ENCODE results near the gene USP10.
A peak's percentile ranks its signal among the peaks of the same experiment; 100 is the strongest.

Gene USP10, protein sequence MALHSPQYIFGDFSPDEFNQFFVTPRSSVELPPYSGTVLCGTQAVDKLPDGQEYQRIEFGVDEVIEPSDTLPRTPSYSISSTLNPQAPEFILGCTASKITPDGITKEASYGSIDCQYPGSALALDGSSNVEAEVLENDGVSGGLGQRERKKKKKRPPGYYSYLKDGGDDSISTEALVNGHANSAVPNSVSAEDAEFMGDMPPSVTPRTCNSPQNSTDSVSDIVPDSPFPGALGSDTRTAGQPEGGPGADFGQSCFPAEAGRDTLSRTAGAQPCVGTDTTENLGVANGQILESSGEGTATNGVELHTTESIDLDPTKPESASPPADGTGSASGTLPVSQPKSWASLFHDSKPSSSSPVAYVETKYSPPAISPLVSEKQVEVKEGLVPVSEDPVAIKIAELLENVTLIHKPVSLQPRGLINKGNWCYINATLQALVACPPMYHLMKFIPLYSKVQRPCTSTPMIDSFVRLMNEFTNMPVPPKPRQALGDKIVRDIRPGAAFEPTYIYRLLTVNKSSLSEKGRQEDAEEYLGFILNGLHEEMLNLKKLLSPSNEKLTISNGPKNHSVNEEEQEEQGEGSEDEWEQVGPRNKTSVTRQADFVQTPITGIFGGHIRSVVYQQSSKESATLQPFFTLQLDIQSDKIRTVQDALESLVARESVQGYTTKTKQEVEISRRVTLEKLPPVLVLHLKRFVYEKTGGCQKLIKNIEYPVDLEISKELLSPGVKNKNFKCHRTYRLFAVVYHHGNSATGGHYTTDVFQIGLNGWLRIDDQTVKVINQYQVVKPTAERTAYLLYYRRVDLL

DNA sequence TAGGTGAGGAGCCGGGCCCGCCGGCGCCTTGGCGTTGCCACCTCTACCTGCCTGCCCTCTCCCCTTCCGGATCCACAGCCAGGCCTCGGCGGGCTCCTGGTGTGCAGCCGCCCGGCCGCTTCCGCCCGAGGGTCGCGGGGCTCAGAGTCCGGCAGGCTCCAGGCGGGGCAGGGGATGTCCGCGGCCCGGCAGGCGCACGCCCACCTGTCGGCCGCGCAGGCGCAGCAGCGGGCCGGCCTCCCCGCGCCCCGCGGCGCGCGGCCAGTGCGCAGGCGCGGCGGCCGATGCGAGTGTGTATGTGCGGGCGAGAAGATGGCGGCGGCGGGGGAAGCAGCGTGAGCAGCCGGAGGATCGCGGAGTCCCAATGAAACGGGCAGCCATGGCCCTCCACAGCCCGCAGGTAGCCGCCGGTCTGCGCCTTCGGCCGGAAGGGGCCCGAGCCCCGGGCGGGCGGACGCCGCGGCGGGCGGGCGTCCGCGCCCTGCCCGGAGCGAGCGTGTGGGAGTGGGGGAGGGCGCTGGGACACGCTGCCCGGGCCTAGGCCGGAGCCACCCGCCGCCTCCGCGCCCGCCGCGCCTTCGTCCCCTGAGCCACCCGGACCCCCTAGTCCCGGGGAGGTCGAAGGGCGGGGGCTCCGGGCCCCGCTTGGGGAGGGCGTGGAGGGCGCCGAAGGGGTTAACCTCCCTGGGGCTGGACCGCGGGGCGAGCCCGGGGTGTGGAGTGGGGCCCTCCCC is at the start of gene USP10:
Gene USP10 (plus strand): TSS at position 289 of the 734 bp plus-strand sequence. CDS start 91 bp downstream, at position 380.
- peak; percentile 78 for DNase-seq

DNA sequence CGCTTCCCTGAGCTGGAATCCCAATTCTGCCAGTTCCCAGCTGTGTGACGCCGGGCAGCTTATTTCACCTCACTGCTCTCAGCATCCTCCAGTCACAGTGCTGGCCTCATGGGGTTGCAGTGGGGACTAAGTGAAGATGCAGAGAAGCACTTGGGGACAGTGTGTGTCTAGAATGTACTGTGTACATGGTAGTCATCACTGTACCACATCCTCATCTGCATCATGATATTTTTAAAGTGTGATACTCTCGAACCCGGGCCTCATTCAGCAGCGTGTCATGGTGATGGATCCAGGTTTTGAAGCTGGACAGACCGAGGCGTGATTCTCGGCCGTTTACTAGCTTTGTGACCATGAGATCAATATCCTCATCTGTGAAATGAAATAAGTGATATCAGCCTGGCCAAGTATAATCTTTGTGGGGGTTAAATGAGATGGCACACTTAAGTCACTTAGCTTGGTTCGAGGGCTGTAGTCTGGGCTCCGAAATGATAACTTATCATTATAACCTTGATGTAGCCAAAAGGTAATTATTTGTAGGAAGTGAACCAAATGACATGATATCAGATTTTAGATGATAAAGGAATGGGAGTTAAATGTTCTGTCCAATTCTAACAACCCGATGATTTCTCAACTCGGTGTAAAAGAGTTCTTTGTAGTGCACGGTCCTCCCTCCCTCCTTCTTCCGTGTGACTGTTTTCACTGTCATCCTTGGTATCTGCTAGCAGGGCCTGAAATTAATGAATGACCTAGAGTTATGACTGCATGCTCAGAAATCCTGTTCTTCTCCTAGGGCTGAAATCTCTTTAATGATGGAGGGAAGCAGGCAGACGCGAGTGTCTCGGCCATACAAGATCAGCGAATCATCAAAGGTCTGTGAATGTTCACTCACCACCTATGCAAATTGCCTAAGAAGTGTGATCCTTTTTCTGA is 49.5 kb upstream of the USP10 start:
- DNase-seq, result no peak

DNA sequence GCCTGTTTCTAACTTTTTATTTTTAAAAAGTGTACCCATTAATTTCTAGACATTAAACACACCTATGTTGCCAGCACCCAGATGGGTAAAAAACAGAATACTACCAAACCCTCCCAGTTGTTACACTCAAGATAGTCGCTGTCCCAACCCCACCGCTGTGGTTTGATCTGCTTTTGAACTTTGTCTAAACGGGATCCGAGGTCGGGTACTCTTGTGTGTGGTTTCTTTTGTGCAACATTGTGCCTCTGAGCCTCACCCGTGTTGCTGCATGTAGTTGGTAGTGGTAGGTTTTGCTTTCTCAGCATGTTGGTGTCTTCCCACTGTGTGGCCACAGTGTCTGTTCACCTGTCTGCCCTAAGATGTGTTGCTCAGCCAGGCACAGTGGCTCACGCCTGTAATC is 47.2 kb upstream of the USP10 start:
- peak; percentile 24 for DNase-seq

DNA sequence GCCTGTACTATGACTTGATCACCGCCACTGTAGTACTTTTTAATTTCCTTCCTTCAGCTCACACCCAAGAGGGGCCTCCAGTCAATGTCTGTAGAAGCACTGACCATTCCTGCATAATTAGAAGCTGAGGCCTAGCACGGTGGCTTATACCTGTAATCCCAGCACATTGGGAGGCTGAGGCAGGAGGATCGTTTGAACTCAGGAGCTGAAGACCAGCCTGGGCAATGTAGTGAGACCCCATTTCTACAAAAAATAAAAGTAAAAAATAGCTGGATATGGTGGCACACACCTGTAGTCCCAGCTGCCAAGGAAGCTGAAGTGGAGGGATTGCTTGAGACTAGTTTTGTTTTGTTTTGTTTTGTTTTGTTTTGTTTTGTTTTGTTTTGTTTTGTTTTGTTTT is 45.6 kb upstream of the USP10 start:
- DNase-seq, result no peak

DNA sequence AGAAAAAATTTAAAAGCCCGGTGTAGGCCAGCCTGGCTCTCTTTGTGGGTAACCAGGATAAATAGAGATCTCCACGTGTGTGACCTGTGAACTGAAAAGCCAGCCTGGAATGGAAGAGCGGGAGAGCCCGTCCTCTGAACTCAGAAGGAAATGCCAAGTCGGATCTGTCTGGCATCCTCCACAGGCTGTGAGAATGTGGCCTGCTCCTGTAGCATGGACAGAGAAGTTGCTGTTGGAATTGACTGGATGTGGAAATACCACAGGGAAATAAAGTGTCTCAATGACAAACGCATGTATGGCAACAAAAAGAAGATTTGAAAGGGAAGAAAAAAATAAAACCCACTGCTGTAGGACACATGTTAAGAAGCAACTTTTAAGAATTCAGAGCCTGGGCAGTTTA is 44.8 kb upstream of the USP10 start:
- DNase-seq, result no peak

DNA sequence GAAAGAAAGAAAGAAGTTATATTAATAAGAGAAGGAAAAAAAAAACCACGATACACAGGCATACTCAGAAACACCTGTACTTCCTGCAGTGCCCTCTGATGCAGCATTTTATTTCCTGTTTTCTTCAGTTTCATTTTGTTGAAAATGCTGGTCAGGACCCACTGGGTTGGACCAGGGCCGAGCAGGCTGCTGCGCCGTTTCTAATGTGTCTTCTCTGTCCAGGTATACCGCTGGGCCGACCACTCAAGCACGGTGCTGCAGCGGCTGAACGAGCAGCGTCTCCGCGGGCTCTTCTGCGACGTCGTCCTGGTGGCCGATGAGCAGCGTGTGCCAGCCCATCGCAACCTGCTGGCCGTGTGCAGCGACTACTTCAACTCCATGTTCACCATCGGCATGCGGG is 43.2 kb upstream of the USP10 start:
- no peak for DNase-seq

DNA sequence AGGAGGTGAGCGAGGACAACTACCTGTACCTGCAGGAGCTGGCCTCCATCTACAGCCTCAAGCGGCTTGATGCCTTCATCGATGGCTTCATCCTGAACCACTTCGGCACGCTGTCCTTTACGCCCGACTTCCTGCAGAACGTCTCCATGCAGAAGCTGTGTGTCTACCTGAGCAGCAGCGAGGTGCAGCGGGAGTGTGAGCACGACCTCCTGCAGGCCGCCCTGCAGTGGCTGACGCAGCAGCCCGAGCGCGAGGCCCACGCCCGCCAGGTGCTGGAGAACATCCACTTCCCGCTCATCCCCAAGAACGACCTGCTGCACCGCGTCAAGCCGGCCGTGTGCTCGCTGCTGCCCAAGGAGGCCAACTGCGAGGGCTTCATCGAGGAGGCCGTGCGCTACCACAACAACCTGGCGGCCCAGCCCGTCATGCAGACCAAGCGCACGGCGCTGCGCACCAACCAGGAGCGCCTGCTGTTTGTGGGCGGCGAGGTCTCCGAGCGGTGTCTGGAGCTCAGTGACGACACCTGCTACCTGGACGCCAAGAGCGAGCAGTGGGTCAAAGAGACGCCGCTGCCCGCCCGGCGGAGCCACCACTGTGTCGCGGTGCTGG is 42.5 kb upstream of the USP10 start:
- DNase-seq, result no peak

DNA sequence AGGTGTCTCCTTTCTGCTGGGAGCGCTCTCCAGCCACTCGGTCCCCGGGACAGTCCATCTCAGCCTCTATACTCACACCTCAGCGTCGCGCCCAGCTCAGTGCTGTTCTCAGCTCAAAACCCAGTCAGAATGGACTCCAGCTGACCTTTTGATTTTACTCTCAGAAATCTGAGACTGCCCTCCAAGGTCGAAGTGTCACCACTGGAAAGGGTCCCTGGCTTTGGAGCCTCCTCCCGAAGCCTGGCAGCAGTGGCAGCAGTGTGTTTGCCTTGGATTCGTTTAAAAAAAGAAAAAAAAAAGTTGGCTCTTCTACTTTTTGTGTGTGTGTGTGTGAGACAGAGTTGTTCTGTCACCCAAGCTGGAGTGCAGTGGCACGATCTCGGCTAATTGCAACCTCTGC is 41.1 kb upstream of the USP10 start:
- DNase-seq, result no peak

DNA sequence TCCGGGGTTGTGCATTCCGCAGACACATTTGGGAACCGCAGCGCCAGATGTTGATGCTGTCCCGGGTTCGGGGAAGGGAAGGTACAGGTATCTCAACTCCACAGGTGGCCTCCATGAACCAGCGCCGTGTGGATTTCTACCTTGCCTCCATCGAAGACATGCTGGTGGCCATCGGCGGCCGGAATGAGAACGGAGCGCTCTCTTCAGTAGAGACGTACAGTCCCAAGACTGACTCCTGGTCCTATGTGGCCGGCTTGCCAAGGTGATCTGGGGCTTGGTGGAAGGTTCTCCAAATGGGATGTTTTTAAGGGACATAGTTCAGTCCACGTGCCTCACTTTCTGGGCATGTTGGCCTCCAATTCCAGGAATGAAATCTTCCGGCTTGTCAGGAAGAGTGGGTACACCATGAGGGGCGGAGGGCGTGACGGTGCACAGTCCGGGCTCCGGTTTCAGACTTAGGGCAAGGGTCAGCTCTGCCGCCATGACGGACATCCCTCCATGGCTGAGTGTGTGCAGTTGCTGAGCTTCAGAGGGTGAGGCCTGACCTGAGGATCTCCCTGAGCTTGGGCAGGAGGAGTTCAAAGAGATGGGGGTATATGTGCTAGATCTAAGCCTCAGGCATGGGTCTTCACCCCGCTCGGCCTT is 40.0 kb upstream of the USP10 start:
- no peak for DNase-seq

DNA sequence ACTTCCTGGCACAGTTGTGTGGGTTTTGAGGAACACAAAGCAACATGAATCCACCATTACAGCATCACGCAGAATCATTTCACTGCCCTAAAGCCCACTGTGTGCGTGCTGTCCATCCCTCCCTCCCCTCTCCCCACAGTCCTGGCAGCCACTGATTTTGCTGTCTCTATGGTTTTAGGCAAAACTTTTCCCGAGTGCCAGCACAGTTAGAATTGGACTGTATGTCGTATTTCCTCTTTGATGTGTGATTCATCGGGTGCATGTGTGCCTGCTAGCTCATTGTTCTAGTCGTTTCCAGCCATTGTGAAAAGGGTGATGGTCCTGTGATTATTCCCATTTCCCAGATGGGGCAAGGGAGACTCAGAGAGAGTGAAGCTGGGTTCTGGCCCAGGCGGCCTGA is 38.8 kb upstream of the USP10 start:
- DNase-seq, result no peak

DNA sequence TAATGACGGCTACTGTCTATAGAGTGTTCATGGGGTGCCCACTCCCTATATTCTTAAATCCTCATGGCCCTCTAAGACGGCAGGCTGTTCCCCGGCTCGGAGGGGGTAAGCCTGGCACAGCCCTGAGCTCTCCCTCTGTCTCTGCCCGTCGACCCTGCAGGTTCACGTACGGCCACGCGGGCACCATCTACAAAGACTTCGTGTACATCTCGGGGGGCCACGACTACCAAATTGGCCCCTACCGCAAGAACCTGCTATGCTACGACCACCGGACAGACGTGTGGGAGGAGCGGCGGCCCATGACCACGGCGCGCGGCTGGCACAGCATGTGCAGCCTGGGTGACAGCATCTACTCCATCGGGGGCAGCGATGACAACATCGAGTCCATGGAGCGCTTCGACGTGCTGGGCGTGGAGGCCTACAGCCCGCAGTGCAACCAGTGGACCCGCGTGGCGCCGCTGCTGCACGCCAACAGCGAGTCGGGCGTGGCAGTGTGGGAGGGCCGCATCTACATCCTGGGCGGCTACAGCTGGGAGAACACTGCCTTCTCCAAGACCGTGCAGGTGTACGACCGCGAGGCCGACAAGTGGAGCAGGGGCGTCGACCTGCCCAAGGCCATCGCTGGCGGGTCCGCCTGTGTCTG is 38.3 kb upstream of the USP10 start:
- DNase-seq, result no peak

DNA sequence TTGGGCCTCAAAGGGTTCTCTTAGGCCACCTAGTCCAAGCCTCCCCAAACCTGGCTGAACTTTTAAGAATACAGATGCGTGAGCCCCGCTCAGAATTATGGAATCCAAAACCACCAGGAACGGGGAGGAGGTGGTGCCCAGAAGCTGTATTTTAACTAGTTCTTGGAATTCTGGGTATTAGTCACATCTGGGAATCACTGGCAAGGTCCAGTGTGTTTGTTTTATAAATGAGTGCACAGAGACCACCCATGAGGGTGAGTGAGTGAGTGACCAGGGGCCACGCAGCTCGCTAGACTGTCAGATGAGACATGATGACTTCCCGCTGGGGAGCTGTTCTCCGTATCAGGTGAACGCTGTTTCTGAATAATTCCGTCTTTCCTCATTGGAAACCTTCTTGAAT is 37.3 kb upstream of the USP10 start:
- no peak for DNase-seq

DNA sequence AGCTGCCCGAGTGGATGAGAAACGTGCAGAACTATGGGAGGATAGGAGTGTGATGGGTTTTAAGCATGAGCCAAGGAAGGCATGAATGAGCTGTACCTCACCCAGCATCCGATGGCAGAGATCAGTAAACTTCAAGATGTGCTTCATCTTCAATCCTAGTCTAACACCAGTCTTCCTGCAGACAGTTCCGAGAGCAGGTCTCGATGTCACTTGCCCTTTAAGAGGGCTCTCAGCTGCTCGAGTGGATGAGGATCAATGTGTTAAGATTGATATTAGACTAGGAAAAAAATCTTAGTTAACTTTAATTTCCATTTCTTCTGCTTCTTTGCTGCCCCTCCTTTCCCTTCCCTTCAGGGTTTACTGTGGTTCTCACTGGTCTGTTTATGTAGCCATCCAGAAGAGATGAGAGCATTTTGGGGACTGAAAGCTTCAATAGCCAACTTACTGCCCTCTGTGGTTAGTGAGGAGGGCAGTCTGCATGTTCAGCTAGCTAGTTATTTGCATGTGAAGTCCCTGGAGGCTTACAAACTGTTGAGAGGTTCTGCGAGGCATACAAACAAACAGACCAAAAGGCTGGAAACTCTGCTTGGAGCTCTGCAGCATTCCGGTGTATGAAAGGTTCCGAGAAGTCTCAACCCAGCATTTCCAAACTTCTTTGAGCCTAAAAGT is 36.2 kb upstream of the USP10 start:
- no peak for DNase-seq

DNA sequence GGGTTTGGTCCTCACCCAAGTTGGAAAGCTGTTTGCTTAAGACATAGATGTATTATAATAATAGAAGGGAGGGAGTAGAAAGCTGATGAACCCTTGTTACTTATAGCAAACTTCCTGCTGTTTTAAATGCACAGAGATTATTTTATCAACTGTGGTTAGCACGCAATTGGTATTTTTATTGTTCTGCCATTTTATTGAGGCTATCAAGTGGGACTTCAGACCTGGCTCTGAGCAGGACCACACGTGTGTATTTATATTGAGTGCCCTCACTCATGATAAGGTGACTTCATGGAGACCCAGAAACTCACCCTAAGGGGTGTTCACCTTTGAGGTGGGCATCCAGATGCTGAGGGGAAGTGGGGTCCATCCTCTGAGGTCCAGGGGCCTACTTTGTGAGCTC is 34.4 kb upstream of the USP10 start:
- DNase-seq, result no peak

DNA sequence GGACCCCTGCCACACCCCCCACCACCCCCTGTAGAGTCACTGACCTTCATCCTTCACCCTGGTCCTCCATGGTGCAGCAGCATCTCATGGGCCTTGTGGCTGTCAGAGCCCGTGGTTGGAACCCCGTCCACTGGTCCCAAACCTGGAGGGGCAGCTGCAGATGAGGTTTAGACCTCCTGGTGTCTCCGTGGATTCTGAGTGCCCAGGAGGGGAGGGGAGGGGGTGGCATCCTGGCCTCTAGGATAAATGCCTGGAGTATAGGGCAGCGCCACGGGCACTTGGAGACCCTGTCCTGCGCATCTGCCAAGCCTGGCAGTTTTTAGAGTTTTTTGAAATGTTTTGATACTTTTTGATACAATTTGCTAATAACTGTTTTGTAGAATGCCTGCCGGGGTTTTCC is 34.0 kb upstream of the USP10 start:
- no peak for DNase-seq

DNA sequence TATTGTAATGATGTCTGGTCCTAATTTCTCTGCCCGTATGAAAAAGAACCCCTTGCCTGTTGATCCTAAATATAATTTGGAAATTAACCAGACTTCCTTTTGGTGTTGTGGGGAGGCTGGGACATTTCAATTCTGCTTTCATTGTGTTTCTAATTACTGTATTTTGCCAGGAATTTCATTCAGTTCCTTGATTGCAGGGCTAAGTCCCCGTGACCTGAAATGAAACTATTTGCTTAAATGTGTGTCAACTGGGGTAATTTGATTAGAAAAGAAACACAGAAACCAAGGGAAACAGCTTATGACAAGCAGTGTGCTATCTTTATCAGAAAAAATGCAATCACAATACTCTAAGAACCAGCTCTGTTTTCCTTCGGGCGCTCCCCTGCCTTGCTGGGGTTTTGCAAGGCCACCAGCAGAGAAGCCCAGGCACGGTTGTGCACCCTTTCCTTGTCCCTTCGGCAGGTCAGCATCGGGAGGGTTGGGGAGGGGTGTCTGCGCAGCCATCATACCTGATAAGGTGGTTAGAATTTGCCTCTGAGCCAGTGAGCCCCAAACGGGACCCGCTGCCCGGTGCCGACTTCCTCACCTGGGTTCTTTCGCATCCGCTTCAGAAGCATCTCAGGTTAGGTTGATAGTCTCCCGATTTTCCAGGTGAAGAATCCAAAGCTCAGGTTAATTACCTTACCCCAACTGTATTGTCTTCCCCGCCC is 32.0 kb upstream of the USP10 start:
- no peak for DNase-seq

DNA sequence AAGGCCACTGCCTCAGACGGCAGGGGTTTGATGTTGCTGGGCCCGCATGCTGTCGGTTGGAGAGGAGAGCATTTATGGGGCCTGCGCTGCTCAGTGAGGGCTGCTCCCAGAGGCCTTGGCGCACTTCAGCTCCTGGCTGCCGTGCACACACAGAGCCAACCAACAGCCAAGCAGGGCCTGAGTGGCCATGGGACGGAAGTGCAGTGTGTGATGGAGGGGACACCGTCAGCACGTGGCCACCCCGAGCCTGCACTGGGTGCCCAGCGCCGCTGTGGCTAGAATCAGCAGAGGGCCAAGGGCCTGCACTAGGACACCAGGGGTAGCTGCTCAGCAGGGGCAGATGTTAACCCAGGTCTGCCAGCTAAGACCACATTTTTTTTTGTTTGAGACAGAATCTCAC is 29.7 kb upstream of the USP10 start:
- DNase-seq, result no peak

DNA sequence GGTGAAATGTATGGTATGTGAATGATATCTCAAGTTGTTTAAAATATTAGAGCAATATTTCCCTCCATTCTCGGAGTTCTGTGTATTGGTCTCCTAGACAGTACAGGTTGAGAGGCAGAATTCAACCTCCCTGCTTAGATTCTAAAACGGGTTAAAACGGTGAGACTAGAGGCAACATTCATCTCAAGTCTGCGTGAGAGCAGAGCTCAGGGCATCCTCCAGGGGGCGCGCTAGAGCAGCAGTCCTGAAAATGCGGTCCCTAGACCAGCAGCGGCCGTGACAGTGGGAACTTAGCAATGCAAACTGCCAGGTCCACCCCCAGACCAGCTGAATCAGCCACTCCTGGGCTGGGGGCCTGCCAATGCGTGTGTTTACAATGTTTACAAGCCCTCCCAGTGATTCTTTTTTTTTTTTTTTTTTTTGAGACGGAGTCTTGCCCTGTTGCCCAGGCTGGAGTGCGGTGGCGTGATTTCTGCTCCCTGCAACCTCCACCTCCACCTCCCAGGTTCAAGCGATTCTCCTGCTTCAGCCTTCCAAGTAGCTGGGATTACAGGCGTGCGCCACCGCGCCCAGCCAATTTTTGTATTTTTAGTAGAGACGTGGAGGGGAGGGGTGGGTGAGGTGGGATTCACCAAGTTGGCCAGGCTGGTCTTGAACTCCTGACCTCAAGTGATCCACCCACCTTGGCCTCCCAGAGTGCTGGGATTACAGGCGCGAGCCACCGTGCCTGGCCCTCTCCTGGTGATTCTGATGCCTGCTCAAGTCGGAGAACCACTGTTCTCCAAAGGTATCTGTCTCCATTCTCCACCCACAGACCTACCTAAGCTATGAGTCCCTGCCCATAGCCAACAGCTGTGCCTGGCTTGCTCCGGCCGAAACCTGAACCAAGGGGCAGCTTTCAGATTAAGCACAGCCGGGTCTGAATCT is 27.3 kb upstream of the USP10 start:
- DNase-seq, result peak; percentile 62

DNA sequence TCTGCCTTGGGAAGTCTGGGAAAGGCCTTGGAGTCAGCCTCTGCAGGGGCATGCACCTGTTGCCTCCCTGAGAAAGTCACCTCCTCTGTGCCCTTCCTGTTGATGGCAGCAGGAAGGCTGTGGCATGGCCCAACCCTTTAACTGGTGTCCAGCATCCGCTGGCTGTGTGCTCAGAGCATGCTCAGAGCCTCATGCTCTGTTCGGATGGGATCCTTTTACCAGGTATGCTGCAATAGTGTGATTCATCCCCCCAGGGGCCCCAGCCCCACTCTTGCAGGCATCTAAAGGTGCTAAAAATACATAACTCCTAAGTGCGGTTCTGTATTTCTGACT is 26.6 kb upstream of the USP10 start:
- no peak for DNase-seq
